ENCODE results near the gene WDPCP.
"Not testable (repeated sequence)": the region's sequence is repeated elsewhere in the genome, so short reads cannot be mapped to it uniquely, and the experiment has no call there.

WDPCP gene, protein sequence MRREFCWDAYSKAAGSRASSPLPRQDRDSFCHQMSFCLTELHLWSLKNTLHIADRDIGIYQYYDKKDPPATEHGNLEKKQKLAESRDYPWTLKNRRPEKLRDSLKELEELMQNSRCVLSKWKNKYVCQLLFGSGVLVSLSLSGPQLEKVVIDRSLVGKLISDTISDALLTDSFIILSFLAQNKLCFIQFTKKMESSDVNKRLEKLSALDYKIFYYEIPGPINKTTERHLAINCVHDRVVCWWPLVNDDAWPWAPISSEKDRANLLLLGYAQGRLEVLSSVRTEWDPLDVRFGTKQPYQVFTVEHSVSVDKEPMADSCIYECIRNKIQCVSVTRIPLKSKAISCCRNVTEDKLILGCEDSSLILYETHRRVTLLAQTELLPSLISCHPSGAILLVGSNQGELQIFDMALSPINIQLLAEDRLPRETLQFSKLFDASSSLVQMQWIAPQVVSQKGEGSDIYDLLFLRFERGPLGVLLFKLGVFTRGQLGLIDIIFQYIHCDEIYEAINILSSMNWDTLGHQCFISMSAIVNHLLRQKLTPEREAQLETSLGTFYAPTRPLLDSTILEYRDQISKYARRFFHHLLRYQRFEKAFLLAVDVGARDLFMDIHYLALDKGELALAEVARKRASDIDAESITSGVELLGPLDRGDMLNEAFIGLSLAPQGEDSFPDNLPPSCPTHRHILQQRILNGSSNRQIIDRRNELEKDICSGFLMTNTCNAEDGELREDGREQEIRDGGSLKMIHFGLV
- total RNA-seq, result 12.3 to 13.0 reads per million in 2 donors

GRCh38 chr2:63588385-63589147 lies at the start of gene WDPCP, which contains the start of gene MDH1:
WDPCP (minus strand) TSS chr2:63588477; CDS start chr2:63588271, 206 bp downstream.
MDH1 (plus strand) TSS chr2:63588963; CDS start chr2:63589044, 81 bp downstream.
- peak; percentile 85 for DNase-seq

GRCh38 chr2:63632382-63632781 lies 44.1 kb upstream of the WDPCP start:
- no peak for DNase-seq

GRCh38 chr2:63631501-63631900 lies 43.2 kb upstream of the WDPCP start:
- no peak for DNase-seq

- no peak for DNase-seq
Measured at GRCh38 chr2:63628403-63628942, 40.2 kb upstream of the WDPCP start.

DNA sequence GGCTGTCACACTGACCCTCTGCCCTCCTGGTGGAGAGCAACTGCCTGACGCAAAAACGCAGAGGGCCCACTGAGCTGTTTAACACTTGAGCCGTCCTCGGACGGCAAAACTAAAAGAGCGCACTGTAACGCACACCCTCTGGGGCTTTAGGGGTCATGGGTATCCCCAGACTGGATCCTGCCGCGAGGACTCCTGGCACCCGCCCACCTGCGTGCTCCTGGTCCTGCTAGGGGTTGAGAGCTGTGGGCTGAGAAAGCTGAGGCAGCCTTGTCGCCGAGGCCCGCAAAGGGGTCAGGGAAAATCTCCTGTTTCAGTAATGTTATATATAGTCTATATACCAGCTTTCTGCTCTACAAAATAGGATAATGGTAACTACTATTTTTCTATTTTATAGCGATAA lies 39.6 kb upstream of the WDPCP start:
- DNase-seq, result no peak

- DNase-seq, result not testable (repeated sequence)
Measured at GRCh38 chr2:63623763-63624162, 35.5 kb upstream of the WDPCP start.

- no peak for DNase-seq
Measured at GRCh38 chr2:63622751-63623150, 34.5 kb upstream of the WDPCP start.

DNA sequence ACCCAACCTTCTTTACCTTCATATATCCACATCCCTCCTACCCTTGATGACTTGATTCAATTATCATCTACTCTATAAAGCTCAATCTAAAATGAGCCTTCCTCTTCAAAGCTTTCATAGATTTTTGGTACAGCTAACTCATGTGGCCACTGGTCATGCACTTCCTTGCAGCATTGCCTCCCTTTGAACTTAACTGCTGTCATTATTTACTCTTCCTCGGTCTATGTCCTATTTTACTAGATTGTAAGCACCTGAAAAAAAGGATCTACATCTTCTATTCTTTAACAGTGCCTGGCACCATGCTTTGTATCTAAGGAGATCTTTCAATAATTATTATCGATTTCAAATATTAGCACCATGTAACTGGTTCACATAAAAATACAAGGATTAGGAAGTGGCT lies 31.1 kb upstream of the WDPCP start:
- no peak for DNase-seq

- DNase-seq, result no peak
Measured at GRCh38 chr2:63617366-63617765, 29.1 kb upstream of the WDPCP start.

DNA sequence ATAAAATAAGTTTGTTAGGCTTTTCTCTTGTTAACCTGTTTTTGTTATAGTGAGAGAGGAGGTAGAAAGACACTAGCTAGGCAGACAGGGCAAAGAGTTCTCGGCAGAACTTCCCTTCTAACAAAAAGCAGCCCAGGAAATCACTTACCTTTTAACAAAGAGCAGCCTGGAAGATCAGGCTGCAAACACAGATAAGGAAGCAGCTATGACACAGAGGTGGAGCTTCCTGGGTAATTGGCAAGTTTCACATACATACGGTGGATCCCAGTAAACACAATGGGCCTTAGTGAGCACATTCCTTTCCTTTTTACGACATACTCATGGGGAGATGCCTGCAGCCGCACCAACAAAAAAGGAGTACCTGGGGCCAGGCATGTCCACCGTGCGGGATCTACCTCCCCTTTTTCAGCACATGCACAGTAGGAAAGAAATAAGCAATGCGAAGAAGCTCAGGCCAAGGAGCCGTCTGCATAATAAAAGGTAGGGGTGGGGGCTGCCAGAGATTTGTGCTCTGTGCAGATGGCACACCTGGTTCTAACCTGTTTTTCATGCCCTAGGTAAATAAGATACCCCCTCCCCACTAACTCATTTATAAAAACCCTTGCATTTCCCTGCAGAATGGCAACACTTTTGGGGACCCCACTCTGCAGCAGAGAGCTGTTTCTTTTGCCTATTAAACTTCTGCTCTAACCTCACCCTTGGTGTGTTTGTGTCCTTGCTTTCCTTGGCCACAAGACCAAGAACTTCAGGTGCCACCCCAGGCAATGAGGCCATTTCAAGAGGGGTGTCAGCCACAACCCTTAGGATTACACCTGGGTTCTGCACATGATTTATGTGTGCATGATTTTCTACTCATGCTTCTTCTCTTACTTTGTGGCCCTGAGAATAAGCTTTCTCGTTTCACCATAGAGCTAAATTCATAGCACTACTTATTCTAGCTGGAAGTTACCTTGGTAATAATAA lies 27.0 kb upstream of the WDPCP start:
- no peak for DNase-seq

DNA sequence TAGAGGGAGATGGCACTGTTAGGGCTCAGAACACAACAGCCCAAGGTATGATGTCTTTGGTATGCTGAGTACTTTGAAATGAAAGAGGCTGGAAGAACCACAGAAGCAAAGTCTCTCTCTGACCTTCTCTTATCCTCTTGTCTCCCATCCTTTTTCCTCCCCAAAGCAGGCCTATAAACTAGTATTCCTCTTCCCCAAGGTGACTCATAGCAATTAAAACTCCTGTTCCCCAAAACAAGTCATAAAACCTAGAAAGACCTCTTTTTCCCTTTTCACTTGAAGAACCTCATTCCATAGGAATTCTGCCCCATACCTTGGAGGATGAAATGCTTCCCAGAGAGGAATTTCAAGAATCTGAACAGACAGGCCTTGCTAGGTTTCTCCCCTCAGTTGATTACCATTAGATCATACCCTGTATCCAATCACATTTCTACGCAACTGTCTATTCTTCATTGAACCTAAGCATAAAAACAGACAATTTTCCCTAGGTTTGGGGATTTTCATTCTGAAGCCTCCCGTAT lies 26.2 kb upstream of the WDPCP start:
- DNase-seq, result no peak

DNA sequence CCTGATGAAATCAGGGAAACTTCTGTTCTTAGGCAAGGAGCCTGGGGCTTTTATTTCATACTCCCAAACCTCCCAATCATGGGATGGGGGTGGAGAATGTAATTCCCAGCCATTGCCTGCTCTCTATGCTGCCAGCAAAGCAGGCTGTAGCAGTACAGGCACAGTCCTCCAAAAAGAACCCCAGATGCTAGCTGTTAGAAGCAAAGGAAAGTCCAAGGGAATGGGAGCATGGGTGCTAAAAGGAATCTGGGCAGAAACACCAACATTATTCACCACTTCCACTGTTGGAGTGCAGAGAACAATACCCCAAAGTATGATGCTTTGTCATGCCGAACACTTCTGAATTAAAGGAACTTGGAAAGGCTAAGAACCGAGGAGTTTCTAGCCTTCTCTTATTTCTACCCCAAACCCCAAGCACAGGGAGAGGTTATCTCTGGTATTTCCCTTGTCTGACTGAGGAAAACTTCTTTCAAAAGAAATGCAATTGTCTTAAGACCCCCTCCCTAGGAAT lies 25.2 kb upstream of the WDPCP start:
- no peak for DNase-seq

- no peak for DNase-seq
Measured at GRCh38 chr2:63610525-63610924, 22.2 kb upstream of the WDPCP start.

DNA sequence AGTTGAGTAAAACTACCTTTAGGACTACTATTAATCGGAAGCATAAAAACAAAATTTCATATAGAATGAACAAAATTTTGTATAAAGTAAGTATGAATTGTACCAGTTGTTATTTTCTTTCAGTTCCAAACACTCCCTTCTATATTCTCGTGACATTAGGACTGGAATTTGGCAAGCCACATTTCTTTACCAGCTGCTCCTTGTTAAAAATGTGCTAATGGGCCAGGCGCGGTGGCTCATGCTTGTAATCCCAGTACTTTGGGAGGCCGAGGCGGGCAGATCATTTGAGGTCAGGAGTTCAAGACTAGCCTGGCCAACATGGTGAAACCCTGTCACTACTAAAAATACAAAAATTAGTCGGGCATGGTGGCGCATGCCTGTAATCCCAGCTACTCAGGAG lies 20.6 kb upstream of the WDPCP start:
- not testable (repeated sequence) for DNase-seq

GRCh38 chr2:63604666-63605065 lies 16.4 kb upstream of the WDPCP start:
- no peak for DNase-seq

DNA sequence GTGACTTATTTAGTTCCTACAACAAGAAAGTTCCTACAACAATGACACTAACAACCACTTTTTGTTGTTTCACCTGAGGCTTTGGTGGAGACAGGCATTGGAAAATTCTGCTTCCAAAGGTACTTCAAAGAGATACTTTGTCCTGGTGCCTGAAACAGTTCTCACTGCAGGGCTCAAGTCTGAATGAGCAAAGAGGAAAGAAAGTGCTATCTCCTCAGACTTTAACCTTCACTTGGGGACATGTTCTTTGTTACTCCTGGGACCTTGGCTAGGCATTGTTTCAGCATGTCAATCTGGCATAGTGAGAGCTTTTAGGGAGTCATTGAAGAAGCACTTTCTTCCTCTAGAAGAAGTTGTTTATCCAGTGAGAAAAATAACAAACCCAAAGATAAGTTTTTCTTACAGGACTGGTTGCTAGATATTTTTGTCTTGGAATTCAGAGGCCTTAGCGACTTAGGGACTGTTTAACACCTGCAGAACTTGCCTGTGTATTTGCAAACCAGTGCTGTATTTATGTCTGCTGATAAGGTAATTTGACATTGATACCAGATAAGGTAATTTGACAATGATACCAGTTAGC lies 12.7 kb upstream of the WDPCP start:
- no peak for DNase-seq

DNA sequence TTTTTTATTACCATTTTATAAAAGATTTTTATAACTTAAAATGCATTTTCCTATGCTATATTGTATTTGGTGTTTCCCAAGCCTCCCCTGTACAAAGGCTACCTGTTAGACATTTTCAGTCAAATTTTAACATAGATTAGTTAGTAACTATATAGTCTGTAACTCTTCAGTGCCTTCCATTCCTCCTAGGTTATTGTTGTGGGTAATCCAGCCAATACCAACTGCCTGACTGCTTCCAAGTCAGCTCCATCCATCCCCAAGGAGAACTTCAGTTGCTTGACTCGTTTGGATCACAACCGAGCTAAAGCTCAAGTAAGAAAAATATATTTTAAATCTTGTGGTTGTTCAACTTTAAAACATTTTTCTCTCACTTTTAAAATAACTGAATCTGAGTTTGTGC lies 10.7 kb upstream of the WDPCP start:
- no peak for DNase-seq

GRCh38 chr2:63596401-63596883 lies 8.2 kb upstream of the WDPCP start:
- no peak for DNase-seq

- DNase-seq, result no peak
Measured at GRCh38 chr2:63594660-63595059, 6.4 kb upstream of the WDPCP start.

GRCh38 chr2:63591566-63592175 lies 3.4 kb upstream of the WDPCP start:
- DNase-seq, result no peak

All from T-helper 9 cell (primary cell).